HepG2 (cell line): Measurements from ENCODE around the gene CYB561. TPM values are rescaled to one million over a fixed set of nuclear protein-coding genes. Genes with fewer than 3 reads are reported as not detected.
A peak's percentile ranks its signal among the peaks of the same experiment; 100 is the strongest.

Source experiments
- DMAP1 ChIP-seq: IDR thresholded peaks from 2 replicates; pipeline ENCODE4 v1.6.1; 2016
- ELF1 ChIP-seq: sonication (generic); formaldehyde crosslinking; IDR thresholded peaks from 2 replicates; pipeline ENCODE4 v1.4.0; 2020; ENCODE audit warnings: missing genetic modification reagents
- FOSL1 ChIP-seq: sonication (generic); formaldehyde crosslinking; IDR thresholded peaks from 2 replicates; pipeline ENCODE4 v1.9.0; 2021; ENCODE audit warnings: missing genetic modification reagents, borderline replicate concordance
- HNRNPLL ChIP-seq: fragments of 200-400 bp; formaldehyde crosslinking; IDR thresholded peaks from 2 replicates; pipeline ENCODE4 v1.6.1; 2017; ENCODE audit warnings: mild to moderate bottlenecking, low read depth, low read length; ENCODE audit not compliant: poor library complexity, severe bottlenecking
- MEIS1 ChIP-seq: sonication (generic); formaldehyde crosslinking; IDR thresholded peaks from 2 replicates; pipeline ENCODE4 v1.9.0; 2021; ENCODE audit warnings: mild to moderate bottlenecking, missing genetic modification reagents, moderate library complexity, borderline replicate concordance
- MEIS2 ChIP-seq: sonication (generic); formaldehyde crosslinking; IDR thresholded peaks from 2 replicates; pipeline ENCODE4 v1.9.0; 2021; ENCODE audit warnings: mild to moderate bottlenecking, missing genetic modification reagents
- NFIB ChIP-seq: sonication (generic); formaldehyde crosslinking; IDR thresholded peaks from 2 replicates; pipeline ENCODE4 v1.9.0; 2021; ENCODE audit warnings: missing genetic modification reagents, mild to moderate bottlenecking, borderline replicate concordance
- NR2F6 ChIP-seq, 2 experiments: IDR thresholded peaks; 2 replicates each; pipeline ENCODE4 v1.6.1; 2016; ENCODE audit warnings: antibody characterized with exemption in 1 of 2, mild to moderate bottlenecking in 1 of 2
- PITX1 ChIP-seq: sonication (generic); formaldehyde crosslinking; IDR thresholded peaks from 2 replicates; pipeline ENCODE4 v1.5.1; 2020; ENCODE audit warnings: mild to moderate bottlenecking, missing genetic modification reagents
- PRDM4 ChIP-seq: sonication (generic); formaldehyde crosslinking; IDR thresholded peaks from 2 replicates; pipeline ENCODE4 v1.9.0; 2021; ENCODE audit warnings: missing genetic modification reagents, borderline replicate concordance
- SALL1 ChIP-seq: sonication (generic); formaldehyde crosslinking; IDR thresholded peaks from 2 replicates; pipeline ENCODE4 v1.8.0; 2022; ENCODE audit warnings: mild to moderate bottlenecking, missing genetic modification reagents
- SP5 ChIP-seq: IDR thresholded peaks from 2 replicates; pipeline ENCODE4 v1.6.1; 2016; ENCODE audit warnings: low read depth, borderline replicate concordance
- TBX3 ChIP-seq: fragments of 450-650 bp; IDR thresholded peaks from 2 replicates; pipeline ENCODE4 v1.6.1; 2017; ENCODE audit warnings: antibody characterized with exemption, mild to moderate bottlenecking, inconsistent platforms, borderline replicate concordance
- TGIF2 ChIP-seq: IDR thresholded peaks from 2 replicates; pipeline ENCODE4 v1.6.1; 2016; ENCODE audit warnings: control low read depth, missing compliant biosample characterization
- ZFP90 ChIP-seq: sonication (generic); formaldehyde crosslinking; IDR thresholded peaks from 2 replicates; pipeline ENCODE4 v1.8.0; 2022; ENCODE audit warnings: missing genetic modification reagents, mild to moderate bottlenecking, inconsistent platforms, borderline replicate concordance
- ZFP91 ChIP-seq: sonication (generic); formaldehyde crosslinking; IDR thresholded peaks from 2 replicates; pipeline ENCODE4 v1.9.0; 2022; ENCODE audit warnings: missing genetic modification reagents, mild to moderate bottlenecking, borderline replicate concordance
- ZNF235 ChIP-seq: sonication (generic); formaldehyde crosslinking; IDR thresholded peaks from 2 replicates; pipeline ENCODE4 v1.8.1; 2023; ENCODE audit warnings: mild to moderate bottlenecking, missing genetic modification reagents, borderline replicate concordance
- ZNF350 ChIP-seq: sonication (generic); formaldehyde crosslinking; IDR thresholded peaks from 2 replicates; pipeline ENCODE4 v1.4.0; 2020; ENCODE audit warnings: mild to moderate bottlenecking, low read depth, missing genetic modification reagents, borderline replicate concordance
- ZNF501 ChIP-seq: sonication (generic); formaldehyde crosslinking; IDR thresholded peaks from 2 replicates; pipeline ENCODE4 v1.5.1; 2020; ENCODE audit warnings: mild to moderate bottlenecking, moderate library complexity, missing genetic modification reagents
- ZNF550 ChIP-seq: sonication (generic); formaldehyde crosslinking; IDR thresholded peaks from 2 replicates; pipeline ENCODE4 v1.4.0; 2020; ENCODE audit warnings: mild to moderate bottlenecking, missing genetic modification reagents, borderline replicate concordance
- ZNF558 ChIP-seq: sonication (generic); formaldehyde crosslinking; IDR thresholded peaks from 2 replicates; pipeline ENCODE4 v1.9.0; 2022; ENCODE audit warnings: mild to moderate bottlenecking, missing genetic modification reagents, borderline replicate concordance
- ZNF597 ChIP-seq: sonication (generic); formaldehyde crosslinking; IDR thresholded peaks from 2 replicates; pipeline ENCODE4 v1.5.0; 2020; ENCODE audit warnings: missing genetic modification reagents
- polyA plus RNA-seq, 8 experiments: library from polyadenylated mRNA; depleted of rRNA in 3 of 8; stranded (reverse) in 7 of 8; unstranded in 1 of 8; fragments of >200 nt; fragmentation: Illumina TruSeq in 4 of 8; extraction: Trizol in 4 of 8; gene quantifications; 2 replicates each; pipeline versions ENCODE4 v1.2.1 to v1.2.3, GENCODE V29; 2011 to 2016; ENCODE audit warnings: low read depth in 4 of 8, missing spikeins in 1 of 8, mixed read lengths in 1 of 8; ENCODE audit not compliant: insufficient read depth in 1 of 8
- total RNA-seq, 5 experiments: library from RNA; depleted of rRNA; stranded (reverse); fragments of >200 nt; fragmentation: Illumina TruSeq; extraction: Trizol; gene quantifications; 2 replicates each; pipeline ENCODE4 v1.2.3, GENCODE V29; 2016; ENCODE audit warnings: low read depth in 1 of 5
- TF ChIP-seq, protein P1 (sequence below): IDR thresholded peaks from 2 replicates; pipeline ENCODE4 v1.6.1; 2016; ENCODE audit warnings: low read depth, borderline replicate concordance
- TF ChIP-seq, protein P2 (sequence below), 2 experiments: sonication (generic) in 1 of 2; formaldehyde crosslinking in 1 of 2; IDR thresholded peaks; 2 replicates each; pipeline versions ENCODE4 v1.4.0 to v1.6.1; 2018 to 2020; ENCODE audit warnings: missing genetic modification reagents in 2 of 2, borderline replicate concordance in 1 of 2, low read depth in 1 of 2, mild to moderate bottlenecking in 1 of 2, missing biosample characterization in 1 of 2

Gene CYB561
- total and polyA plus RNA-seq, 2 of the 13 experiments (the other 11 are each of a cell fraction or from before 2014, with no cell fraction given), result 1.5 to 6.7 TPM

- TF ChIP-seq TGIF2 (CRISPR knock-in tag) (no peak), MEIS1 (CRISPR knock-in tag) (no peak), ZNF501 (CRISPR knock-in tag) (no peak), PRDM4 (CRISPR knock-in tag) (no peak), ZFP91 (CRISPR knock-in tag) (no peak), ZNF350 (CRISPR knock-in tag) (no peak), ZNF550 (CRISPR knock-in tag) (no peak), MEIS2 (CRISPR knock-in tag) (no peak), SALL1 (peak; percentile 67), HNRNPLL (no peak), PITX1 (no peak), TBX3 (no peak), SP5 (CRISPR knock-in tag) (no peak), DMAP1 (CRISPR knock-in tag) (no peak), ZFP90 (CRISPR knock-in tag) (no peak), ZNF558 (CRISPR knock-in tag) (no peak), ELF1 (0 out of 2 replicates have a peak, but pooled peaks have one; percentile 17), FOSL1 (CRISPR knock-in tag) (no peak), NR2F6 (IDR thresholded peaks at IDR 0.05) (no peak), NR2F6 (CRISPR knock-in tag; IDR thresholded peaks at IDR 0.05) (no peak), ZNF597 (CRISPR knock-in tag) (no peak), ZNF235 (no peak), NFIB (no peak)
- TF ChIP-seq, protein P1, sequence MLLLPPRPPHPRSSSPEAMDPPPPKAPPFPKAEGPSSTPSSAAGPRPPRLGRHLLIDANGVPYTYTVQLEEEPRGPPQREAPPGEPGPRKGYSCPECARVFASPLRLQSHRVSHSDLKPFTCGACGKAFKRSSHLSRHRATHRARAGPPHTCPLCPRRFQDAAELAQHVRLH (CRISPR knock-in tag), result peak; percentile 70; the same call in 1 of the 2 replicates
- TF ChIP-seq, protein P2, sequence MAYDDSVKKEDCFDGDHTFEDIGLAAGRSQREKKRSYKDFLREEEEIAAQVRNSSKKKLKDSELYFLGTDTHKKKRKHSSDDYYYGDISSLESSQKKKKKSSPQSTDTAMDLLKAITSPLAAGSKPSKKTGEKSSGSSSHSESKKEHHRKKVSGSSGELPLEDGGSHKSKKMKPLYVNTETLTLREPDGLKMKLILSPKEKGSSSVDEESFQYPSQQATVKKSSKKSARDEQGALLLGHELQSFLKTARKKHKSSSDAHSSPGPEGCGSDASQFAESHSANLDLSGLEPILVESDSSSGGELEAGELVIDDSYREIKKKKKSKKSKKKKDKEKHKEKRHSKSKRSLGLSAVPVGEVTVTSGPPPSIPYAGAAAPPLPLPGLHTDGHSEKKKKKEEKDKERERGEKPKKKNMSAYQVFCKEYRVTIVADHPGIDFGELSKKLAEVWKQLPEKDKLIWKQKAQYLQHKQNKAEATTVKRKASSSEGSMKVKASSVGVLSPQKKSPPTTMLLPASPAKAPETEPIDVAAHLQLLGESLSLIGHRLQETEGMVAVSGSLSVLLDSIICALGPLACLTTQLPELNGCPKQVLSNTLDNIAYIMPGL (CRISPR knock-in tag; IDR thresholded peaks at IDR 0.05; ENCODE audit: borderline replicate concordance in 1 of 2, low read depth in 1 of 2), result 0 out of 4 replicates have a peak, but pooled peaks of 1 of the 2 experiments have one; percentile 57
Observed at GRCh38 chr17:63425483-63425882, 20.6 kb downstream of the CYB561 start (continued).
